GM18870 (cell line): Measurements from ENCODE around the gene KCNJ2.
A peak's percentile ranks its signal among the peaks of the same experiment; 100 is the strongest.

Experiments
- ATAC-seq: cut with Tn5 transposase; IDR thresholded peaks from one replicate; pipeline ENCODE4 v1.9.1; 2021; ENCODE audit warnings: moderate library complexity; ENCODE audit not compliant: unreplicated experiment

KCNJ2 gene

GRCh38 chr17:70202840-70203239 is 33.5 kb downstream of the KCNJ2 start:
- ATAC-seq = no peak

GRCh38 chr17:70204431-70204830 is 35.1 kb downstream of the KCNJ2 start:
- ATAC-seq = no peak

GRCh38 chr17:70205401-70205800 is 36.1 kb downstream of the KCNJ2 start:
- ATAC-seq = no peak

DNA sequence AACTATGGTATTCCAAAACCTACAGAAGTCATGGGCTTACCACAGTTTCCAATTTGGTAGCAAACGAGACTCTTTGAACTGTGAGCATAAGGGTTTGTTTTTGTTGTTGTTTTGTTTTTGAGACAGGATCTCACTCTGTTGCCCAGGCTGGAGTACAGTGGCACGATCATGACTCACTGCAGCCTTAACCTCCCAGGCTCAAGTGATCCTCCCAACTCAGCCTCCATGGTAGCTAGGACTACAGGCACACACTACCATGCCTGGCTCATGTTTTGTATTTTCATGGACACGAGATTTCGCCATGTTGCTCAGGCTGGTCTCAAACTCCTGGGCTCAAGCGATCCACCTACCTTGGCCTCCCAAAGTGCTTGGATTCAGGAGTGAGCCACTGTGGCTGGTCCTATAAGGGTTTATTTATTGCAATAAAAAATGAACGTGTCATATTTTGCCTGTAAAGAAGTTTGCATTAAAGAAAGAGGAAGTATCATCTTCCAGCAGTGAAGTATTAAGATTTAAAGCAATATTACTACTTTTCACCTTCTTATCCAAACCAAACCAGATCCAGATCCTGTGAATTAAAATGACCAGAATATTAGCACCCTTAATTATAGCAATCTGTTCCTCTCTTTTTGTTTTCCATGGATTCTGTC is 37.2 kb downstream of the KCNJ2 start:
- no peak for ATAC-seq

- ATAC-seq = no peak
Observed at GRCh38 chr17:70207184-70207583, 37.9 kb downstream of the KCNJ2 start.

DNA sequence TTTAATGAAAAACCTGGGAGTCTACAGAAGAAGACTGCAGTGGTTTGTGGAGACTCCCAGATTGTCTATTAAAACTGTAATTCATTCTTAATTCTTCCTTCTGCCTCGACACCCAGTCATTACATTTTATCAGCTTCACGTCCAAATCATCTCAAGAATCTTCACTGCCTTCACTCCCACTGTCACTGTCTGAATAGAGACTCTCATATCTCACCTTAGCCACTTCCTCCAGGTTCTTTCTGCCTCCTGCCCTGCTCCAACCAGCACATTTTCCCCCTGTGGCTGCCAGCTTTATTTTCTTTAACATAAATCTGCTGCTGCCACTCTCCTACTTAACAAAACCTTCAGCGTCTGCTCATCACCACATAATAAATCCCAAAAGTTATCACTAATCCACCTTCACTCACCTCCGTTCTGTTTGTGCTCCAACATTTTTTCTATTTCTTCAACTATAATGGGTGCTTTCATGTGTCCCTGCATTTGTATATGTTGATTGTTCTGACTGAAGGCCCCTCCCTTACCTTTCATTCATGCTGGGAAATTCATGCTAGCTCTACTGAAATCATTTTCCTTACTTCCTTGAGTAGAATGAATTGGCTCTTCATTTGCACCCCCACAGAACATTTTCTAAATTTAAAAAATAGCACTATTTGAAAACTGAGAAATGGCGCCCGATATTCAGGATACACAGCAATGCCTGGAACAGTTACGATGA is 38.9 kb downstream of the KCNJ2 start:
- peak; percentile 63 for ATAC-seq

- ATAC-seq = no peak
Observed at GRCh38 chr17:70208825-70209555, 39.7 kb downstream of the KCNJ2 start.

GRCh38 chr17:70215656-70216055 is 46.3 kb downstream of the KCNJ2 start:
- no peak for ATAC-seq

DNA sequence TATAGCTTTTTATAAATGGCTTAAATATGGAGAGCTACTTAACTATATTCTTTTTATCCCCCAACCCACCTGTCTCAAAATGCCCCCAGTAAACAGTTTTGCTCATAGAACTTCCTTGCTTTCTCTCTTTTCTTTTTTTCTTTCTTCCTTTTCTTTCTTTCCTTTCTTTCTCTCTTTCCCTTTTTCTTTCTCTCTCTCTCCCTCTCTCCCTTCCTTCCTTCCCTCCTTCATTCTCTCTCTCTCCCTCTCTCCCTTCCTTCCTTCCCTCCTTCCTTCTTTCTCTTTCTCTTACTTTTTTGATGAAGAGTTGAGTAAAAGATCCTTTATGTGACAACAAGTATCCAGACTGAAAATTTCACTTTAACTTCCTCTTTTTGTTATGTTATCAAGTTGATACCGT is 48.2 kb downstream of the KCNJ2 start:
- no peak for ATAC-seq

GRCh38 chr17:70225276-70225675 is 55.9 kb downstream of the KCNJ2 start:
- no peak for ATAC-seq
